HG03196 (cell line): ENCODE measurements around the gene JDP2.
A peak's percentile ranks its signal among the peaks of the same experiment; 100 is the strongest.

ENCODE experiments used
- ATAC-seq: cut with Tn5 transposase; IDR thresholded peaks from one replicate; pipeline ENCODE4 v1.9.1; 2021; ENCODE audit not compliant: unreplicated experiment

JDP2 gene

GRCh38 chr14:75511201-75511600 is 83.4 kb downstream of the JDP2 start:
- ATAC-seq, result no peak

DNA sequence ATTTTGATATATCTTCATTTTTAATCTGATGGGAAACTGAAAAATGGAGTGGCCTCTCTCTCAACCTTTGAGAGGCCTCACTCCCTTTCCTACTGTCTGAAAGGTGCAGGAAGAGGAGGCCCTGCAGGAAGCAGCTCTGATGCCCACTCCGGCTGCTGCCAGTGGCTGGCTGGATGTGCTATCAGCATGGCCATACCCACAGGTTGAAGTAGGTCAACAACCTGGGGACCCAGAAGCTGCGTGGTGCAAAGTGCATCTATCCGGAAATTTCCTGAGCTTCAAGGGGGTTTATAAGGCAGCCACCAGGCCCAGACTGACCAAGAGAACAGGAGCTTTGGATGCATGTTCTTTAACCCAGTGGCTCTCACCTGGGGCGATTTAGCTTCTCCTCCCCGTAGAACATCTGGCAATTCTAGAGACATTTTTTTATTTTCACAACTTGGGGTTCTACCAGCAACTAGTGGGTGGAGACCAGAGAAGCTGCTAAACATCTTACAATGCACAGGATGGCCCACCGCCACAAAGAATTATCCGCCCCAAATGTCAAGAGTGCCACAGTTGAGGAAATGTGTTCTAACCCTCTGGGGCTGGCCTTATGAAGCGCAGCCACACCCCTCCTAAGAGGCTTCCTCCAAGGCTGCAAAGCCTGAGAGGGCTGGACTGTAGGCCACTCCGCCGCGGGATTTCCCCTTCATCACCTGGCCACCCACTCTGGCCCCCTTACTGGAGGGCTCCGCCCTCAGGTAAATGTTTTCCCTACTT is 86.3 kb downstream of the JDP2 start:
- peak; percentile 30 for ATAC-seq

DNA sequence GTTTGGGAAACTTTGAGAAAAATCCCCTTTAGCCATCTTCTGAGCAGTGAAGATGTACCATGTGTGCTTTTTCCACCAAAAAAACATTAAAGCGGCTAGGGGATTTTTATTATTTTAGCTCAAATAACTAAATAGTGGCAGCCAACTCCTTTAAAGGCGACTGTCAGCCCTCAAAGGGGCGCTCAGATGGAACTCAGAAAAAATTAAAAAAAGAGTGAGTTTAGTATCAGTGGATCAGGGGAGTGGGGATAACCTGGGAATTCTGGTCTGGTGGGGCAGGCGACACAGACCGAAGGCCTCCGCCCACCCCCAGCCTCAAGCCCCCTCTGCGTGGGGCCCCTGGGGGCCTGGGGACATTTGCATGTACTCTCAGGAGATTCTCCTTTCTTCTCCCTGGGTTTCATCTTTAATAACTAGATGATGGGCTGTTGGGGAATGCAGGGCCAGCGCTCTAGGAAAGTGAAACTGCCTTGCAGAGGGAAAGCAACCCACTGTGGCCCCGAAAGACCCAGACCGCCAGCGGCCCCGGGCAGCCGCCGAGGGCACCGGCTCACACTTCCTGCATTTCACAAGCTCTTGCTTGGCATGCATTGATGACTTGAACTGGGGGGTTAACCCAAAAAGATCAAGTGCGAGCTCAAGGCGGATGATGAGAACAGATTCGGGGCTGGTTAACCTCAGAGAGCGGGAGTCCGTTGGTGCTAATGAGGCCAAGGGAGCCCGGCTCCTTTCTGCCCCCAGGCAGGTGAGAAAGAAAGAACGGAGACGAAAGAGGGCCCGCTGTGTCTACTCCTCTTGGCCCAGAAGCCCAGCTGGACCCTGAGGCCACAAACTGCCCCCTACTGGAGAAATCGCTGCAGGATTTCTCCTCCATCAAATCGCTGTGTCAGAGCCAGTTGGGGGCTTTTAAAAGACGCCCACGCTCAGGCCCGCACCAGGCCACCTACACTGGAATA is 87.1 kb downstream of the JDP2 start:
- ATAC-seq, result peak; percentile 54

DNA sequence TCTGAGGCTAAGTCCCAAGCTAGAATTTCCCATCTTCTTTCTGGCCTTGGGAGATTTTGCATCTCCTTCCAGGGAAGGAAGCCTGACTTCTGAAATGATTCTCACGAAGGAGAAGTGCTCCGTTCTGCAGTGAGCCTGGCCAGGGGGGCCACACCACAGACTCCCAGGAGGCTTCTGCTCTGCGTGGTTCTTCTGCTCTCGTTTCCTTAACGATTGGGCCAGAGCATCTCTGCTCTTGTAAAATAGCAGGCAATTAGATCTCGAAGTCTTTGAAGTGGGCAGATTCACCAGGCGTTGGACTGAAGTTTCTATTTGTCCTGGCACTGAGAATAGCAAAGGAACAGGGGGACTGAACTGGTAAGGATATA is 87.8 kb downstream of the JDP2 start:
- peak; percentile 47 for ATAC-seq

- ATAC-seq, result no peak
These were observed 90.8 kb downstream of the JDP2 start for GRCh38 chr14:75518625-75519024.

DNA sequence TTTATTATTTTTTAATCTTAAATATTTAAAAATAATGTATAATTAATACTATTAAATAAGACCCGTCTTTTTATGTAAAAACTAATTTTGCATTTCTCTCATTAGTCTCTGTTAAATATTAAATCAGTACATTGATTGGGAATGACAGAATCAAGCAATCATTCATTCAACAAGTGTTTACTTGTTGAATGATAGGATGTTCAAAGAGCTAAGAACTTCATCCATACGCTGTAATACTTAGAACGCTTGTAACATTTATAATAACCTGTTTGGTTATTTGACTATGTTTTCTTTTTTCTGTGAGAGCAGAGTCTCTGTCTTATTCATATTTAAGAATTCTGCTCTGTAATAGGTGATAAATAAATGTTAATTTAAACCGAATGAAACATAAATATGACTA is 91.6 kb downstream of the JDP2 start:
- ATAC-seq, result no peak

DNA sequence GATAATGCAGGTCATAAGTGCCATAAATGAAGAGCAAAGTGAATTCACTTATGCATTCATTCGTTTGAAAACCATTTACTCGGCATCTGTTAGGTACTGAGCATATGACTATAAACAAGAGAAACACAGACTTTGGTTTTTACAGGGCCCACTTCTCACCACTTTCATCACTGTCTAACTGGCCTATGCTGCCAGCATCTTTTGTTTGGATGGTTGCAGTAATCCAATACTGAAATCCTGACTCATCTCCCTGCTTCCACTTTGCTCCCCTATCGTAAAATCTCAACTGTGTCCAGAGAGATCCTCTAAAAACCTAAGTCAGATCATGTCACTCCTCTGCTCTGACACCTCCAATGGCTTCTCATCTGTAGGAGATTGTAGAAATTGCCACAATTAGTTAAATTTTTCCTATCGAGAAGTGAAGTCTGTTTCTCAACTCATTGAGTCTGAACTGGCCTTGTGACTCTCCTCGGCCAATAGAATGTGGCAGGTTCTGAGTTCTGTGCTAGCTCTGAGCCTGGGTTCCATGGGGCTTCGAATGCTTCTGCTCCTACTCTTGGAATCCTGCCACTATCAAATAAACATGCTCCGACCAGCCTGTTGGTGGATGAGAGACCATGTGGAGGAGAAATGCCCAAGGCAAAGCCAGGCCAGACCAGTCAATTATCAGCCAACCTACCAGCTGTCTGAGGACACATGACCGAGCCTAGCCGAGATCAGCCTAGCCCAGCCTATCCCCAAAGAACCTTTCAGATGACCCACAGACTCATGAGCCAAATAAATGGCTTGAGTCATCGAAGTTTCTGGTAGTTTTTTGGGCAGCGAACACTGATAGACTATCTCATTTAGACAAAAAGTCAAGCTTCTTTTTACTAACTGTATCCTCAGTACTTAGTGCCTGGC is 92.3 kb downstream of the JDP2 start:
- ATAC-seq, result no peak

DNA sequence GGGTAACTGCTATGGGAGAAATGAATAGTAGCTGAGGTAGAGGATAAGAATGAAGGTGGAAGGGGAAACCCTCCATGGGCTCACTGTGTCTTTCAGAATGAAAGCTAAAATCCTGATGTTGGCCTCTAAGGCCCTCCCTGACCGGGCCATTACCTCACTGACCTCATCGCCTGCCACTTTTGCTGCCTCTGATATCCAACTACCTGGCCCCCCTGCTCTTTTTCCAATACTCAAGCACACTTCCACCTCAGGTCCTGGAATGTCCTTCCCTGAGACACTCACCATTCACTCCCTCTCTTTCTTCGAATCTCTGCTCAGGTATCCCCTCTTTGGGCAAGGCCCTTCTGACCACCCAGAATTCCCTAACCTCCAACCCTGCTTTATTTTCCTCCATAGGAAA is 93.0 kb downstream of the JDP2 start:
- ATAC-seq, result no peak

DNA sequence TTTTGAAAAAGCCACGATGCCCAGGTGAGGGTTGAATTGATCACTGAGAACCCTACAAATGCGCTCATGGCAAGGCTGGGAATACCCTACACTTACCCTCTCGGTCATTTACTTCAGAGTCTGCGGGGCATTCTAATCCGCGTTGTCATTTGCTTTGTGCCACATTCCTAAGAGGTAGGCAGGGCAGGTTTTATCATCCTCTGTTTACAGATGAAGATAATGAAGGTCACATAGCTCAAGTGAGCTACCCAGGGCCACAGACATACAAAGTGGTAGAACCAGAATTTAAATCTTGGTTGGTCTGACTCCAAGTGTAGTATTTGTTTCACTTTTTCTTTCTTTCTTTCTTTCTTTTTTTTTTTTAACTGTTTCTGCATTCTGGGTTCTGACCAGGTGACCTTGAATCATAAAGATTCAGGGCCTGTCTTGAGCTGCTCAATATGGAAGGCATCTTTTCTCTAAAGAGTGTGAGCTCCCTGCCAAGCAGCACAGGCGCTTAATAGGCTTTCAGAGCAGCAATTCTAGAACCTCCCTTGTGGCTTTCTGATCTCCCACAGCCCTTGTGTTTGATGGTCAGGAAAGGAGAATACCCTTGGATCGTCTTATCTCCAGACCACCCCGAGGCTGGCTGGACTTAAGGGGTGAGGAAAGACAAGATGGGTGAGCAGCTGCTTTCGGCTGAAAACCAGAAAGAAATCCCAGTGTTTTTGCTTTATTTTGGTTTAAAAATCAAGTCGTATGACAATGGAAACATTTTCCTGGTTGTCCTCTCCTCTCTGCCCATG is 93.8 kb downstream of the JDP2 start:
- ATAC-seq, result no peak

DNA sequence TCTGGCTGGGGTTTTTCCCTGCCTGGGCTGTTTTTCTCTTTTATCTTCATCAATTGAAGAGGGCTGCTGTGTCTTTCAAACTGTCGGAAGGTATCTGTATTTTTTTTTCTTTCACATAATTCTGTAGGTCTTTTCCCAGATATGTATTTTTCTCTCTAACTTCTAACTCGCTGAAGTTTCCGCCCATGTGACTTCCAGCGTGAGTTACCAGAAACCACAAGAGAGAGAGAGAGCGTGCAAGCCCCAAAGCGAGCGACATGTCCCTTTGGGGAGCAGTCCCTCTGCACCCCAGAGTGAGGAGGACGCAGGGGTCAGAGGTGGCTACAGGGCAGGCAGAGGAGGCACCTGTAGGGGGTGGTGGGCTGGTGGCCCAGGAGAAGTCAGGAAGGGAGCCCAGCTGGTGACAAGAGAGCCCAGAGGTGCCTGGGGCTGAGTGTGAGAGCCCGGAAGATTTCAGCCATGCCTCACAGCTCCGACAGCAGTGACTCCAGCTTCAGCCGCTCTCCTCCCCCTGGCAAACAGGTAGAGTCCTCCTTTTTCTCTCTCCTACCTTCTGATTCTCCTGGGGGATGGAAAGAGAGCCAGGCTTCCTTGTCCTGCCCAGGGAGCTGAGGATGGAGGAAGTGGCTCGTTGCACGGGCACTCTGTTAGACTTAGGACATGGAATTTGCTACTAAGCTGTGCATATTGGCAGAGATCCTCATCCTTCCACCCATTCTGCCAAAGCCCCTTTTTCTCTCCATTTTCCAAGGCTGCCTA is 94.6 kb downstream of the JDP2 start, which contains the start of gene BATF:
Gene BATF, plus strand, starts transcription at position 246 of the 759 bp plus-strand sequence. Its CDS starts 214 bp downstream, at position 460.
- peak; percentile 50 for ATAC-seq

GRCh38 chr14:75522983-75523318 is 95.1 kb downstream of the JDP2 start:
- no peak for ATAC-seq
